Upper lobe of right lung (tissue), 1 donor: ENCODE results near the gene GFPT1. TPM values are rescaled to one million over a fixed set of nuclear protein-coding genes. Genes with fewer than 3 reads are reported as not detected.
A peak's percentile ranks its signal among the peaks of the same experiment; 100 is the strongest.

Source experiments
- ATAC-seq: fragments of 200-7000 bp; cut with Tn5 transposase; one replicate; pipeline ENCODE4 v1.9.1; 2020; ENCODE audit warnings: mild to moderate bottlenecking, moderate library complexity
- DNase-seq: peaks from one replicate; pipeline ENCODE4 v3.0.0-alpha.2; 2020
- H3K27ac ChIP-seq: fragments of 200-600 bp; one replicate; pipeline ENCODE4 v1.8.0; 2022
- H3K27me3 ChIP-seq: fragments of 200-600 bp; one replicate; pipeline ENCODE4 v1.8.0; 2022; ENCODE audit warnings: mild to moderate bottlenecking
- H3K36me3 ChIP-seq: fragments of 200-600 bp; one replicate; pipeline ENCODE4 v1.8.0; 2022
- H3K4me1 ChIP-seq: fragments of 200-600 bp; one replicate; pipeline ENCODE4 v1.8.0; 2022
- H3K4me3 ChIP-seq: fragments of 200-600 bp; one replicate; pipeline ENCODE4 v1.8.0; 2022; ENCODE audit warnings: mild to moderate bottlenecking
- H3K9me3 ChIP-seq: fragments of 200-600 bp; one replicate; pipeline ENCODE4 v1.8.0; 2022
- intact Hi-C: fragments of 100-400 bp; cut with DNase I; formaldehyde crosslinking; loops from one replicate; pipeline ENCODE4 v1.11.0; 2022
- total RNA-seq: library from RNA; stranded (reverse); fragmentation: NEBNext Ultra II Directional; extraction: Animal tissue kit (Norgen Biotek cat#: 25700); gene quantifications from one replicate; pipeline ENCODE4 v1.2.1, GENCODE V29; 2021
- TF ChIP-seq, protein P1 (sequence below): fragments of 200-600 bp; IDR thresholded peaks from one replicate; pipeline ENCODE4 v1.8.0; 2022; ENCODE audit warnings: antibody characterized with exemption
- donor health status: DM: no; HTN: yes; CAD: no; lungs with severe emphysema.

GFPT1 gene
- total RNA-seq, 1 donor from 2014 or later = 68.2 TPM

GRCh38 chr2:69316550-69316949, 70.5 kb downstream of the GFPT1 start:
- ATAC-seq = no peak

DNA sequence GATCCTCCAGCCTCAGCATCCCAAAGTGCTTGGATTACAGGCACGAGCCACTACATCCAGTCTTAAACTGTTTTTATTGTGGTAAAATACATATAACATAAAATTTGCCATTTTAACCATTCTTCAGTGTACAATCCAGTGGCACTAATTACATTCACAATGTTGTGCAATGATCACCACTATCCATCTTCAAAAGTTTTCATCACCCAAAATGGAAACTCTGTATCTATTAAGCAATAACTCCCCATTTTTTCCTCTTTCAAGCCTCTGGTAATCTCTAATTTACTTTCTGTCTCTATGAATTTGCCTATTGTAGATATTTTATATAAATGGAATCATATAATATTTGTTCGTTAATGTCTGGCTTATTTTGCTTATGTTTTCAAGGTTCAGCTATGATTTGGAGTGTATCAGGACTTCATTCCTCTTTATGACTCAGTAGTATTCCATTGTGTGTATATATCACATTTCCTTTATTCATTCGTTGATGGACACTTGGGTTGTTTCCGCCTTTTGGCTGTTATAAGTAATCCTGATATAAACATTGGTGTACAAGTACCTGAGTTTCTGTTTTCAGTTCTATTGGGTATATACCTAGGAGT, 71.8 kb downstream of the GFPT1 start:
- intact Hi-C loops = no loop called here
- ATAC-seq (no peak), DNase-seq (no peak)
- no peak overlapping the region for H3K4me3 ChIP-seq
- TF ChIP-seq, protein P1, sequence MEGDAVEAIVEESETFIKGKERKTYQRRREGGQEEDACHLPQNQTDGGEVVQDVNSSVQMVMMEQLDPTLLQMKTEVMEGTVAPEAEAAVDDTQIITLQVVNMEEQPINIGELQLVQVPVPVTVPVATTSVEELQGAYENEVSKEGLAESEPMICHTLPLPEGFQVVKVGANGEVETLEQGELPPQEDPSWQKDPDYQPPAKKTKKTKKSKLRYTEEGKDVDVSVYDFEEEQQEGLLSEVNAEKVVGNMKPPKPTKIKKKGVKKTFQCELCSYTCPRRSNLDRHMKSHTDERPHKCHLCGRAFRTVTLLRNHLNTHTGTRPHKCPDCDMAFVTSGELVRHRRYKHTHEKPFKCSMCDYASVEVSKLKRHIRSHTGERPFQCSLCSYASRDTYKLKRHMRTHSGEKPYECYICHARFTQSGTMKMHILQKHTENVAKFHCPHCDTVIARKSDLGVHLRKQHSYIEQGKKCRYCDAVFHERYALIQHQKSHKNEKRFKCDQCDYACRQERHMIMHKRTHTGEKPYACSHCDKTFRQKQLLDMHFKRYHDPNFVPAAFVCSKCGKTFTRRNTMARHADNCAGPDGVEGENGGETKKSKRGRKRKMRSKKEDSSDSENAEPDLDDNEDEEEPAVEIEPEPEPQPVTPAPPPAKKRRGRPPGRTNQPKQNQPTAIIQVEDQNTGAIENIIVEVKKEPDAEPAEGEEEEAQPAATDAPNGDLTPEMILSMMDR = no peak
- no peaks in the 10 kb centered on the region for H3K9me3 ChIP-seq
- peaks cover 3% of the 10 kb centered on the region for H3K36me3 ChIP-seq
- no peaks in the 10 kb centered on the region for H3K27me3 ChIP-seq
- peaks cover 4% of the 10 kb centered on the region for H3K4me1 ChIP-seq
- H3K27ac ChIP-seq = no peak overlapping the region

More at GRCh38 chr2:69316550-69316949, 70.5 kb downstream of the GFPT1 start:
- Histone ChIP-seq H3K27ac (no peak overlapping the region), H3K4me3 (no peak overlapping the region), H3K36me3 (peaks cover 7% of the 10 kb centered on the region), H3K9me3 (no peaks in the 10 kb centered on the region), H3K4me1 (no peaks in the 10 kb centered on the region), H3K27me3 (no peaks in the 10 kb centered on the region)
- no peak for DNase-seq
- intact Hi-C loops = no loop called here
- TF ChIP-seq, protein P1 = no peak

- TF ChIP-seq, protein P1 = no peak
- ATAC-seq = no peak
- Histone ChIP-seq H3K27ac (no peak overlapping the region), H3K9me3 (no peaks in the 10 kb centered on the region), H3K4me3 (no peak overlapping the region), H3K36me3 (no peaks in the 10 kb centered on the region), H3K4me1 (peaks cover 30% of the 10 kb centered on the region), H3K27me3 (no peaks in the 10 kb centered on the region)
- no peak for DNase-seq
- intact Hi-C loops = no loop called here
Measured at GRCh38 chr2:69311024-69311416, 76.0 kb downstream of the GFPT1 start.

- no peaks in the 10 kb centered on the region for H3K9me3 ChIP-seq
- TF ChIP-seq, protein P1 = no peak
- no peak for DNase-seq
- no peaks in the 10 kb centered on the region for H3K27me3 ChIP-seq
- H3K4me3 ChIP-seq = no peak overlapping the region
- peaks cover 33% of the 10 kb centered on the region for H3K4me1 ChIP-seq
- H3K27ac ChIP-seq = peak overlapping the region; percentile 86
- no peak for ATAC-seq
- no peaks in the 10 kb centered on the region for H3K36me3 ChIP-seq
- intact Hi-C loops = no loop called here
Measured at GRCh38 chr2:69310111-69311023, 76.7 kb downstream of the GFPT1 start.

DNA sequence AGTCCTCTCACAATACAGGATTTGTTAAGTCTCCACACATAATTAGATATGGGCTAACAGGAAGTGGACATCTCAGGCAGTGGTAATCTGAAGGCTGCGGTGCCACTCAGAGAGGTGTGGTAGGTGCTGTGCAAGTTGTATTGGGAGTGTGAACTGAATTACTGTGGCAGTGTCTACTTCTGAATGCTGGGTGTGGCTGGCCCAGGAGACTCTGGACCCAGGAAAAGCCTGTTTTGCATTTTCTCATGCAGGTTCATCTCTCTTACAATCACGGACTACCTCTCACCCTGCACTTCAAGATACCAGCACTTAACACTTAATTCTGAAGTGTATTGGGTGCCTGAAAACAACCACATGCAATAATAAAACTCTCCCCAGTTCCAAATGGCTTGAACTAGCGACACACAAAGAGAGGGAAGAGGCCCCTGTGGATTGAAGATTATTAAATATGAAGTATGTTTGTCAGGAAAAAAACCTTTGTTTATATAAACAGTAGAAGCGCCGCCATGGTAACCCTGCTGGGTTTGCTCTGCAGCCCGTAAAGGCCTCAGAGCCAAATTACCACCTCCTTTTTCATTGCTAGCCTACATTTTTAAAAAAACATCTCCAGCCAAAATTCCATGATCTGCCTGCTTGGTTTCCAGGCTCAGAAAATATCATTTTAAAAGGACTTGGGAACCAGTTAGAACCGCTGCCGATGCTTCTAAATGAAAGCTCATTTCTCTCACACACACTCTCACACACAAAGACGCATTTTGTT, 77.5 kb downstream of the GFPT1 start:
- Histone ChIP-seq H3K36me3 (no peaks in the 10 kb centered on the region), H3K27ac (peak overlapping the region; percentile 86), H3K9me3 (no peaks in the 10 kb centered on the region), H3K4me3 (no peak overlapping the region), H3K27me3 (no peaks in the 10 kb centered on the region), H3K4me1 (peaks cover 33% of the 10 kb centered on the region)
- TF ChIP-seq, protein P1 = no peak
- intact Hi-C loops = loop anchor here (10.0 kb wide), 1 partner anchor 295 kb away; the partner anchor contains the start of gene ANTXR1
- DNase-seq (no peak), ATAC-seq (peak; percentile 7)
